Endometrium (tissue), 2 donors: Measurements from ENCODE around the gene FRMD1.

Experiments used
- FAIRE-seq: peaks from 2 replicates; lab custom pipeline; 2012; peaks lifted over from hg19 to GRCh38; lab: Jason Lieb, UNC
- donor health status: control.
- donor health status: control.

FRMD1 gene

DNA sequence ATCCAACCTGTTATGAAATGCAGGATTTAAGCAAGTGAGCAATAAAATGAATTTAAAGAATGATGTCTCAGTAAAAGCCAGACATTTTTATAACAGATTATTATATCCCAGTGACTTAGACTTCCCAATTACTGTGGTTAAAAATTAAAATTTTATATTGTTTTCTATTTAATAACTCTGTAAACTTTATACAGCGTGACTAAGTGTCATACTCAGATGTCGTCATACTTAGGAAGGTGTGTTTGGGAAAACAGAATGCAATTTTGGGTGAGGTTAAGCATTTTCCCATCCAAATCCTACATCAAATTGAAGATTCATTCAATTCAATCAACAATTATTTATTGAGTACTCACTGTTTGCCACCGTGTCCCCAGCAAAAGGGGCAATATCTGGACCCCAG lies 31.4 kb upstream of the FRMD1 start:
- FAIRE-seq = no peak

GRCh38 chr6:168109171-168109570 lies 30.2 kb upstream of the FRMD1 start:
- no peak for FAIRE-seq

GRCh38 chr6:168107191-168107983 lies 28.4 kb upstream of the FRMD1 start:
- FAIRE-seq = peak; percentile 69

GRCh38 chr6:168106633-168107005 lies 27.6 kb upstream of the FRMD1 start:
- FAIRE-seq = peak; percentile 73

- no peak for FAIRE-seq
These were observed 27.0 kb upstream of the FRMD1 start for GRCh38 chr6:168105813-168106632.

GRCh38 chr6:168104636-168105035 lies 25.6 kb upstream of the FRMD1 start:
- FAIRE-seq = no peak

GRCh38 chr6:168103050-168103830 lies 24.2 kb upstream of the FRMD1 start:
- FAIRE-seq = no peak

DNA sequence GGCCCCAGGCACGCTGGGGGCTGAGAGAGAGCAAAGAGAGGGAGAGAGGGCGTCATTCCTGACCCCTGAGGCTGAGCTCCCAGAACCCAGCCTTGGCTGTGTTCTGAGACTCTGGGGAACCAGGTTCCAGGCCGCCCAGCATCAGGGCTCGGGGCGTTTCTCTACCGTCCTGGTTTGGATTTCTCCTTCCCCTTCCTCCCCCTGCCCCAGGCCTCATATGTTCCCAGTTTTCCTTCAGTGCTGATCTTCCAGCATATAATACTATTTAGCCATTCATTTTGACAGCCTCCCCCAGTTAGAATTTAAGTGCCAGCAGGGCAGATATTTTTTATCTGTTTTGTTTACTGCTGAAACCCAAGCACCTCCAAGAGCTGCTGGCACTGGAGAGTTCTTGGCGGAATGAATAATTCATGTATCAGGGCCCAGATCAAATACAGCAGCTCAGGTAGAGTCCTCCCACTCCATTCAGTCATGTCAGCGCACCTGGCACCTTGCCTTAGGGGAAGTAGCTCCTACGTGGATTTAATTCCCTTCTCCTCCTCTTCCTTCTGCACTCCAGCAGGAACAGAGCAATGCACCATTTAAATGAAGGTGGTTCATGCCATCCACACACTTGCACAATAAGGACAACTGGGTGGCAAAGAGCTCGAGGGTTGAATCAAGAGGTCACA lies 23.4 kb upstream of the FRMD1 start:
- no peak for FAIRE-seq

GRCh38 chr6:168101590-168102314 lies 22.7 kb upstream of the FRMD1 start:
- FAIRE-seq = no peak

DNA sequence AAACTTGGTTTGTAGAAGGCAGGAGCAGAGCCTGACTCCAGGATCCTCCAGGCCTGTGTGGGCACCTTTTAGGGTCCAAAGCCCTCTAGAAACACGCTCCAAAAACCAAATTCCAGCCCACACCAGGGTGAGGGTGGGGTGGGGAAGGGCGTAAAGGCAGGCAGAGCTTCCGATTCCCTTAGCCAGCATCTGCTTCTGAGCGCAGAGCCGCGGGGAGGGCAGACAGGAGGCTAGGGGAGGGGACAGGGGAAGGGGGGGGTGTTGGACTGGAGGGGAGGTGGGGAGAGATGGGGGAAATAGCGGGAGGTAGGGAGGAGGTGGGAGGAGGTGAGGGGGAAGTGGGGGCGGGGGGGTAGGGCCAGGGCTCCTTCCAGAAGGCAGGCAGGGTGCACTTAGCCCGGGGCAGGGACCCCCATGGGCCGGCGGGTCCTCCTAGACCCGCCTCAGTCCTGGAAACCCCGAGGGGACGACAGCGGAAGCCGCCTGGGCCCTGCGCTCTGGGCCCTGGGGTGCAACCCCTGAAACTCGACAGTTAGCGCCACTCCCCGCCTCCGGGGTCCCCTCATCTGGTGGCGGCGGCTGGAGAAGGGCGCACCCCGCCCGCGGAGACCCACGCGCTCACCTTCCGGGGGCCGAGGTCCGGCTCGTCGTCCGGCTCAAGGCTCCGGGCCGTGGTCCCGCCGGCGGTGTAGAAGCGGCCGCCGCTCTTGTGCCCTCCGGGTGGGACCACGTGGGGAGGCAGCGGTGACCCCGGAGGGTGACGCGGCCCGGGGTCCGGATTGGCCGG lies 22.0 kb upstream of the FRMD1 start:
- FAIRE-seq = no peak

DNA sequence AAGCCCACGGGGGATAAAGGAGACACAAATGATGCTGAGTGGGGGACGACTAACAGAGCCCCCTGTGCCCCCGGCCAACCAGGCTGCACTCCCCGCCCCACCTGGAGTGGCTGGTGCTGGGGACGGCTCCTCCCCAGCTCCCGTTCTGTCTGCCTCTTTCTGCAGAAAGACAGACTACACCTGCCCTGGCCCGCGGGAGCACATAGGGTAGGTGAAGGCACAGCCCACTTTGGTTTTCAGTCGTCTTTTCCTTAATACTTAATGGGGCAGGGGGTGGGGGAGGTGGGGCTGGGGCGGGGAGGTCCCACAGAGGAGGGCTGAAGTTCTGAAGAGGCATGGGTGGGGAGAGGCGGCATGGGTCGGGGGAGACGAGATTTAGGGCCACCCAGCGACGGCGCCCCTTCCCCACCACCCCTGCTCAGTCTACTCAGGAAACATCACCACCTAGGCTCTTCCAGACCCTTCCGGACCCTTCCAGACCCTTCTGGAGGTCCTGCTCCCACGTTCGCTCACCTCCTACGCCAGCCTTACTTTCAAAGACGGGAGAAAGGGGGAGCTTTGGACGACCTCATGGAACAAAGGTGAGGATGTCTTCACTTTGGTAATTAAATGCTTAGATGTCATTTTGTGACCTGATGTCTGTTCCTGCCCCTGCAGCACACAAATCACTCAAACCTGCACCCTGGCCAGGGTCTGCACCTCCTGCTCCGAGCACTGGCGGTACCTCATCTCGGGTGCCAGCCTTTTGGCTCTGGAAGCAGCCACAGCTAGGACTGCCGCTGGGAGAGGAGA lies 21.2 kb upstream of the FRMD1 start:
- no peak for FAIRE-seq

DNA sequence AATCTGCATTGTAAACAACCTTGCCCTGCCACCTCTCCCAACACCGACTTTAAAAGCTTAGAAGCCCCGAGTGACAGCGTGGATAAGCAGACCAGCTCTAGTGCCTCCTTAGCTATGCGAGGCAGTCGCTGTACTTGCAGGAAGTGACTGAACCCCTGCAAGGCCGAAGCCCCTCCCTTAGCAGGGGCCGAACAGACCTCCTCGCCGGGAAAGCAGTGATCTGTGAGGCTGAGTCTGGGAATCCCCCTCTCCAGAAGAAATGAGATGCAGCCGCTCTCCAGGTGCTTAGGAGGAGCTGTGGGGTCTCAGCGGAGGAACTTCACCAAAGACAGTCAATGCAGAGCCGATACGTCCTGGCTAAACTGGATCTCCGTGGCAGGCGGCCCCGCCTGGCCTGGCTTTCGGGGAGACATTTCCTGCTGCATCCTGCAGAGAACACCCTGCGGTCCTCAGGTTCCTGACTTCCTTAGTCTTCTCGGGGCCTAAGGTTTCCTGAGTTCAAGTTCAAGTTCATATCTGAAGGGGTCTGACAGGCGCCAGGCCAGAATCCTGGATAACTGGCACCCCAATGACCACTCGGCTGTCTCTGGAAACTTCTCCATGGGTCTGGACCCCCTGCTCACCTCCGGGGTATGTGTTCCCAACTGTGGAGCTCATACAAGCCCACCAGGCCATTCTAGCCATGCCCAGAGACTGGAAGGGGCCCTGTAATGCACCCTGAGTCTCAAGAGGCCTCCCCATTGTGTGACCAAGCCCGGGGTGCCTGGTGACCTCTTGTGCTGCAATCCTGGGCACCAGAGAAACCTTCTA lies 20.4 kb upstream of the FRMD1 start:
- no peak for FAIRE-seq

DNA sequence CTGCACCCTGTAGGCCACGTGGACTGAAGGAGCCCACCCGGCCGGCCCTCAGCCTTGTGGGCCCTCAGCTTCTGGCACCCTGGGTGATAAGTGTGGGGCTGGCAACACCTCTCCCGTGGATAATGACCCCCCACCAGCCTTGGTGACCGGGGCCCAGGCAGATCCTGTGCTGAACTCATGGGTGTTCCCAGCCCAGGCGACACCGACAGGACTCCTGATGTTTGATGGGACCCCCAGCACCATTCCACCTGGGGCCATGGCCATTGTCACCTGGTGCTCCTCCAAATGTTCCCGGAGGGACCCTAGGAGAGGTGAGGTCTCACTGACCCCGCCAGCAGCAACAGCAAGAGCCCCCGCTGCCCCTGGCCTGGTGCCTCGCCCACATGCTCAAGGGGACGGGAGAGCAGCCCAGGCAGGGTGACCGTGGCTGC lies 19.4 kb upstream of the FRMD1 start:
- FAIRE-seq = no peak

DNA sequence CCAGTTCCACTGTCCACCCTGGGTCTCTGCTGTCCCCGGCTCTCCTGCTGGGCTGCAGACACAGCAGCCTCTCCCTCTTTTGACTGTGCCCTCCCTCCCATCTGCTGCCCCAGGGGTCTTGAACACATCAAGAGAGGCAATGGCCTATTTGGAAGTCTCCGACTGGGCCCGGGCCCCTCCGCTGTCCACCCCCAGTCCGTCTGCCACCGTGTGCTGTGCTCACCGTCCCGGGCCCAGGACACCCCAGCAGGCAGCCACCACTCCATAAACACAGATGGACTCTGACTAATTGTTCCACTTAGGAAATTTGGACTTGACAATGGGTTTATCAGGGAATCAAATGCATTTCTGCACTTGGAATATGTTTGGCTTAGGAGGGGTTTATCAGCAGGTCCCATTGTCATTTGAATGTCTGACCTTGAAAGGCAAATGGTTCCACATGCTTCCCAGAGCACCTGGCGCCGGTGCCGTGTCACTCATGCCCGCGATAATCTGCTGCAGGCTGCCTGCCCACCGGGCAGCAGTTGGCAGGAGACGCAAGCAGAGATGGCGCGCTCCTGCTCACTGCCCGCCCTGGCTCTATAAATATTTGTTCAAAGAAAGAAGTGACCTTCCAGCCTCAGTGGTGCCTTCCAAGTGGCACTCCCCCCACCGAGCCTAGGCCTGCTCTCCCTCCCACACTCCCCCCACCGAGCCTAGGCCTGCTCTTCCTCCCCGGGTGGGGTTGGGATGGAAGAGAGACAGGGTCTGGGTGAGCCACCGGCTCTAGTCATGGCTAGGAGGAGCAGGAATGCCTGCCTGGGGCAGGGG lies 18.8 kb upstream of the FRMD1 start:
- no peak for FAIRE-seq

DNA sequence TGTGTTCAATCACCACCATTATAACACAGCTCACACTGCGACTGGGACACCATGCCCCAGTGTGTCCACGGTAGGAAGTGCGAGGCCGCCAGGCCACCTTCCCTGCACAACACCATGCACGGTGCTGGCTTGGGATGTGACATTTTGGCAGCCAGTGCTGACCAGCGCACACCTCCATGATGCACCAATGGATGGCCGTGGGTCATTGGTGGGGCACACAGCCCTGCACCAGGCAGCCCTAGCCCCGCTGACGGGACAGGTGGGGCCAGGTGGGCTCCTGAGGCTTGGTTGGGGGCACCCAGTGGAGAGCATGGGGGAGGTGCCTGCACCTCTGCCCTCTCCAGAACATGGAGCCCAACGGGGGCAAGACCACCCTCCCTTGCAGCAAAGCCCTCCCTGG lies 18.2 kb upstream of the FRMD1 start:
- no peak for FAIRE-seq

GRCh38 chr6:168096271-168096764 lies 17.3 kb upstream of the FRMD1 start:
- FAIRE-seq = no peak

DNA sequence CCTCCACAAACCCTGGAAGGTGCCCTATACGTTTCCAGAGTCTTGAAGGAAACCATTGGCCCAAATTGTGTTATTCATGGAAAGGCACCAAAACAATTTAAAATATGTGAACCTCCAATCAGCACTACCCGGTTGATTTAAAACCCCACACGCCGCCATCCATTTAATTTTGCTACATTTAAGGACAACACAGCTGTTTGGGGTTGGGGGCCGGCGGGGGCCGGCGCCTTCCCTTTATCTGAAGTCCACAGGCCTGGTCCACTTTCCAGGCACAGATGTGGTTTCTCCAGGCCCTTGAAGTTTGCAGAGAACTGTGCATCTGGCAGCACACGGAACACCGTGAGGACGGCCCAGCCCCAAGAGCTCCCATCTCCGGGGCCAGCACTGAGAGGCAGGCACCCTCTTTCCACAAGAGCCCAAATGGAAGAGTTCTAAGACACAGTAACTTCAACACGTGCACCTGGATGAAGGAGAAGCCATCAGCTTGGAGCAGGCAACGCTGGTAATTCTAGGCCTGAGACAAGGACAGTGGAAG lies 16.8 kb upstream of the FRMD1 start:
- FAIRE-seq = no peak
